ENCODE measurements around the gene NFE2L2. TPM values are rescaled to one million over a fixed set of nuclear protein-coding genes. Genes with fewer than 3 reads are reported as not detected.
"Not testable (repeated sequence)": the region's sequence is repeated elsewhere in the genome, so short reads cannot be mapped to it uniquely, and the experiment has no call there.

The NFE2L2 gene
- total RNA-seq, 2 experiments from 2014 or later = 54.1 to 54.2 TPM

GRCh38 chr2:177282787-177283572 is 18.5 kb upstream of the NFE2L2 start:
- POLR2A ChIA-PET = interaction anchor here (1.1 kb wide), 1 partner anchor 20 kb away, joined by 4 read pairs; no protein-coding TSS in a partner anchor

GRCh38 chr2:177282181-177282641 is 17.7 kb upstream of the NFE2L2 start:
- ChIA-PET CTCF (interaction anchor here (2.2 kb wide), 1 partner anchor 18 kb away, joined by 8 read pairs; the partner anchor contains the start of gene NFE2L2), POLR2A (interaction anchor here (1.1 kb wide), 1 partner anchor 19 kb away, joined by 4 read pairs; no protein-coding TSS in a partner anchor)

More at GRCh38 chr2:177282787-177283572, 18.5 kb upstream of the NFE2L2 start:
- CTCF ChIA-PET = interaction anchor here (0.6 to 2.2 kb wide), 2 partner anchors 19 to 134 kb away, joined by 3 to 8 read pairs; partner anchors contain the start of gene NFE2L2

GRCh38 chr2:177281400-177282180 is 17.1 kb upstream of the NFE2L2 start:
- POLR2A ChIA-PET = no interaction called here
- CTCF ChIA-PET = interaction anchor here (2.2 kb wide), 1 partner anchor 17 kb away, joined by 8 read pairs; the partner anchor contains the start of gene NFE2L2

- POLR2A ChIA-PET = no interaction called here
These were observed 15.3 kb upstream of the NFE2L2 start for GRCh38 chr2:177279847-177280246.

GRCh38 chr2:177275743-177276055 is 11.2 kb upstream of the NFE2L2 start:
- ChIA-PET POLR2A (no interaction called here), CTCF (no interaction called here)

More at GRCh38 chr2:177279847-177280246, 15.3 kb upstream of the NFE2L2 start:
- CTCF ChIA-PET = interaction anchor here (1.2 kb wide), 1 partner anchor 14 kb away, joined by 3 read pairs; no protein-coding TSS in a partner anchor

GRCh38 chr2:177275040-177275742 is 10.7 kb upstream of the NFE2L2 start:
- ChIA-PET CTCF (no interaction called here), POLR2A (no interaction called here)

- POLR2A ChIA-PET = interaction anchor here (1.5 kb wide), 1 partner anchor 9 kb away, joined by 3 read pairs; the partner anchor contains the start of gene NFE2L2
- CTCF ChIA-PET = no interaction called here
These were observed 8.9 kb upstream of the NFE2L2 start for GRCh38 chr2:177273408-177273807.

GRCh38 chr2:177272765-177273164 is 8.2 kb upstream of the NFE2L2 start:
- CTCF ChIA-PET = interaction anchor here (0.6 kb wide), 1 partner anchor 9 kb away, joined by 3 read pairs; no protein-coding TSS in a partner anchor

GRCh38 chr2:177271981-177272666 is 7.6 kb upstream of the NFE2L2 start:
- ChIA-PET POLR2A (no interaction called here), CTCF (interaction anchor here (0.6 kb wide), 1 partner anchor 8 kb away, joined by 3 read pairs; no protein-coding TSS in a partner anchor)

More at GRCh38 chr2:177272765-177273164, 8.2 kb upstream of the NFE2L2 start:
- POLR2A ChIA-PET = interaction anchor here (1.5 kb wide), 1 partner anchor 8 kb away, joined by 3 read pairs; the partner anchor contains the start of gene NFE2L2

GRCh38 chr2:177270531-177270930 is 6.0 kb upstream of the NFE2L2 start:
- CTCF ChIA-PET = interaction anchor here (0.9 kb wide), 1 partner anchor 26 kb away, joined by 3 read pairs; no protein-coding TSS in a partner anchor
- POLR2A ChIA-PET = no interaction called here

- POLR2A ChIA-PET = no interaction called here
- CTCF ChIA-PET = no interaction called here
These were observed 4.4 kb upstream of the NFE2L2 start for GRCh38 chr2:177268901-177269300.

GRCh38 chr2:177268187-177268871 is 3.8 kb upstream of the NFE2L2 start:
- CTCF ChIA-PET = no interaction called here
- POLR2A ChIA-PET = no interaction called here

- CTCF ChIA-PET = not testable (repeated sequence)
- POLR2A ChIA-PET = interaction anchor here (1.1 kb wide), 1 partner anchor 126 kb away, joined by 5 read pairs; no protein-coding TSS in a partner anchor
These were observed 2.4 kb upstream of the NFE2L2 start for GRCh38 chr2:177266955-177267354.

GRCh38 chr2:177265824-177266817 is 1.6 kb upstream of the NFE2L2 start:
- CTCF ChIA-PET = interaction anchor here (1.0 to 3.7 kb wide), 5 partner anchors 10 to 30 kb away, joined by 3 to 17 read pairs (median 12); no protein-coding TSS in a partner anchor
- POLR2A ChIA-PET = interaction anchor here (0.9 to 3.7 kb wide), 6 partner anchors 25 to 127 kb away, joined by 3 to 98 read pairs (median 6); partner anchors contain the start of genes AGPS and HNRNPA3

GRCh38 chr2:177264209-177264692 is 276 bp downstream of the NFE2L2 start:
- ChIA-PET CTCF (interaction anchor here (0.7 to 3.7 kb wide), 21 partner anchors 8 to 116 kb away, joined by 3 to 30 read pairs (median 6); partner anchors contain the start of gene HNRNPA3), POLR2A (interaction anchor here (0.7 to 3.7 kb wide), 26 partner anchors 9 to 1187 kb away, joined by 3 to 98 read pairs (median 6); partner anchors contain the start of genes AGPS, HNRNPA3, PJVK and PRKRA)

Data from activated CD8-positive, alpha-beta memory T cell treated with anti-CD3 and anti-CD28 coated beads for 36 hours (primary cell).